Fibroblast of skin of right biceps (primary cell): ENCODE measurements around the gene DMRT1.

ENCODE experiments used
- DNase-seq: peaks from one replicate; pipeline ENCODE4 v3.0.0-alpha.2; 2013

Gene DMRT1

DNA sequence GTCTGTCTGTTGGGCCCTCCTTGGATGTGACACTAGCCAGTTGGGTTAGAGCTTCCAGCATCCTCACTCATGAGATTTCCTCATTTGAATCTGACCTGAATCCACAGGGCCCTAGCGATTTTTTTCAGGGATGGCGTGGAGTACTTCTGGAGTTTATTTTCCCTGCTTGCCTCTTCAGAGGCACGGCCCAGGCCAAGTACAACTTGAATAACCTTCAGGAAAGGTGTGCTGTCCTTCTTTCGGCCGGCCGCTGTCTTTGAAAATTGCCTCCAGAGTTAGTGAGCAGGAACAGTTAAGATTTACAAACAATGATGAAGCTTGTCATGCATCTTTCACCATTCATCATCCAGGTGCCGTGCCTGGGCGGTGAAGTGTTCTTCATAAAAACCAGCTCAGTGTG lies 85.5 kb downstream of the DMRT1 start:
- no peak for DNase-seq

DNA sequence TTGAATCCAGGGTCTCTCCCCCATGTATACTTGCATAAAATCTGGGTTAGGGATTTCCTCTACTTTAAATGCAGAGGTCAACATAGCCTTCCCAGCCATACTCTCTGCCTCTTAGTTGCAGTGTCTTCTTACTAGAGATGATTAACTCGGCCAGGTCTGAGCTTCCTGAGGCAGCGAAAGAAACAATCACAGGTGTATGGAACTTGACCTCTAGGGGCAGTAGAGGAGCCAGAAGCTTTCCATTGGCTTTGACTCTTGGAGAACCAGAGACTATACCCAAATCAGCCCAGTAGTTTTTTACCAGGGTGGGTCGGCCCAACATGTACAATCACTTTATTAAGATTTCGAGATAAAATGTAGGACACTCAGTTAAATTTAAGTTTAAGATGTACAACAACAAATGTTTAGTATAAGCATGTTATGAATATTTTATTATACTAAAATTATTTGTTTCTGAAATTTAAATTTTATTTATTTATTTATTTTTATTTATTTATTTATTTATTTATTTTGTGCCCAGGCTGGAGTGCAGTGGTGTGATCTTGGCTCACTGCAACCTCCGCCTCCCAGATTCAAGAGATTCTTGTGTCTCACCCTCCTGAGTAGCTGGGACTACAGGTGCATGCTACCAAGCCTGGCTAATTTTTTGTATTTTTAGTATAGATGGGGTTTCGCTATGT lies 87.0 kb downstream of the DMRT1 start:
- DNase-seq, result peak; percentile 3

DNA sequence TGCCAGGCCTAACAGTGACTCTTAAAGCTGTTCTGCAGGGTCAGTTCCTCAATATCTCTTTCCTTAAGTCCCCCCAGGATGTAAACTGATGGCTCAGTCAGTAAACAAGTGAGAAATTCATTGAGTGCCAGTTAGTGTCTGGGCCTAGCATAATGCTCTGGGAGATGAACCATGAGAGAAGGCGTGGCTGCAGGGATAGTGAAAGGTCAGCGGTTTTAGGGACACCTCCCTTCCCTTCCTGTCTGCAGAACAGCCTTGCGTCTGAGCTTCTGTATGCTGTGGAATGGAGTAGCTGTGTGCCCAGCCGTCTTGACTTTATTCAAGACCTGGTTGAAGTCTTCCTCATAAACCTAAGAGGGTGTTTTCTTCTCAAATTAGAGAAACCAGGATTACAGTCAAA lies 88.2 kb downstream of the DMRT1 start:
- DNase-seq, result no peak

DNA sequence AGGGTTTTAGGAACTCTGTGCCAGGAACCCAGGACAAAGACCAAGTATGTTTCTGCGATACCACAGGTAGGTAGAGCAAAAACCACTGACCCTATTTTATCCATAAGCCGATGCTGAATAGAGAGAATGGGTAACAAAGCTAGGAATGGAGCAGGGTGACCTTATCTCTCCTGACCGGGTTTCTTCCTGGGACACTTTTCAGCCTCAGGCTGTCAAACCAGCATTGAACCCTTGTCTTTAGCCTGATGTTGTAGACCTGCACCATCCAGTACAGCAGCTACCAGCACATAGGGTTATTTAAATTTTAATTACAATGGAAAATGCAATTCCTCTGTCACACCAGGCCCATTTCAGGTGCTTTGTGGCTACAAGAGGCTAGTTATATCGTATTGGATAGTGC lies 91.9 kb downstream of the DMRT1 start:
- no peak for DNase-seq

DNA sequence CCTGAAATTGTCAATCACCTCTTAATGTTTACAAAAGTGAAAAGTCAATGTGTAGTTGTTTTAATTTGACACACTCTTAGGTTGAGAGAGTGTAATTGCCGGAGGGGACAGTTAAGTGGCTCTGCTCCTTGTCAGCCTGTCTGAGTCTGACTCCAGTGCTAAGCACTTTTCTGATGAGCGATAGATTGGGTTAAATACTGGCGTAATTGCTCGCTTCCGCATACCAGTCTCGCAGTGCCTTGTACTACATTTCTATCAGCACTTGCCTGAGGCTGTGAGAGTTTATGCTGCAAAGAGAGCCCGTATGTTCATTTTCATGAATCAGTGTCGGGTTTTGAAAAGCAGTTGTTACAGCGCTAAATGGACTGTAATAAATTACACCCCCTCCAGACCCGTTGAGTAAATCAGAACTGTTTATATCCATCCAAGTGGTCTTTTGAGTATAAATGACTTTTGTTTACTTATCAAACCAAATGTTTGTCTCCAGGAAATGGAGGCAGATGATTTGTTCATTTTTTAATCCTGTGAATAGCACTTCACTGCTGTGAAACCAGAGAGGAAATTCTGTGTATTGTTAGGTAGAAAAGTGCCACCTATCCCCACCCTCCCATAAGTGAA lies 94.0 kb downstream of the DMRT1 start:
- DNase-seq, result peak; percentile 18

DNA sequence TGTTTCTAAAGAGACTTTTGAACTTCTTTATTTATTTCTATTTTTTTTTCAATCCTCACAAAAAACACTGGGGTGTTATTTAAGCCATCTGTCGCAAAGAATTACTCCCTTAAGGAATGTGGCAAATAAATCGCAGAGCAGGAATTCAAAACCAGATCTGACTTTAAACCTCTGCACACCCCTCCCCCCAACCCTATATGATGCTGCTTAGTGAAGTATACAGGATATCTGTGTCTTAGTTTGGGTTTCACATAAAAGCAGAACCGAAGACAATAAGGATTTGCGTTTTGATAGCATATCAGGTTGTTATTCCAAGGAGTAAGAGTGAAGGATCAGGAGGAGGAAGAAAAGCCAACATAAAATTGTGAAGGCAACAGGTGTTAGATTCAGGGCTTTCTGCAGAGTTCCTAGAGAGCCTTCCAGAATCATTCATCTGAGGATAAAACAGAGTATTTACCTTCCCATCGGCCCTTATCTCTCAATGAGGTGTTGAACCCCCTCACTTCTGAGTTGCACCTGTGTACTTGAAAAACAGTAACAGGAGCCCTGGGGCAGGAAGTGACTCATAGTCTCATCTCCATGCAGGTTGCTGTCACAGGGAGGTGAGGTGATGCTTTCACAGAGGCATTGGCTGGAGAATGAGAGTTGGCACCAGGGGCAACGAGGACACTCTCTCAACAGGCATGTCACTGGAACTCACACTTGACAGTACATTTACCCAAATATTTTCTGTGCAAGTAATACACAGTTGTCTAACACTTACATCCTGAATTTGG lies 101.5 kb downstream of the DMRT1 start:
- no peak for DNase-seq

DNA sequence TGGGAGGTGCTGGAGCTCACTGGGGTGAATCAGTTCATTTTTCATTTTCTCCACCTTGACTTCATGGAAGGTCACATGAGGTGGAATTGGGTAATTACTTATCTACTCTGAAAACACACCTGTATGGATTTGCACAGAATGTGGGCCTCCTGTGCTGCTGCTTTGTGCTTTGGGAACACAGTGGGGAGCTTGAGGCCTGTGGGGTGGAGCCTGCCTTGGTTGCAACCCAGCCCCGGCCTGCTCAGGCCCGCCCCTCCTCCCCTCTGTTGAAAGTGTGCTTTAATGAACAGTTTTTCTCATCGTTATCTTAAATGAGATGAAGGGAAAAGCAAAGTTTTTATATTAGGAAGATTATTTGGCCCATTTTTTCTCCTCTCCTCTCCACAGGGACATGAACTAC lies 106.5 kb downstream of the DMRT1 start:
- DNase-seq, result no peak

DNA sequence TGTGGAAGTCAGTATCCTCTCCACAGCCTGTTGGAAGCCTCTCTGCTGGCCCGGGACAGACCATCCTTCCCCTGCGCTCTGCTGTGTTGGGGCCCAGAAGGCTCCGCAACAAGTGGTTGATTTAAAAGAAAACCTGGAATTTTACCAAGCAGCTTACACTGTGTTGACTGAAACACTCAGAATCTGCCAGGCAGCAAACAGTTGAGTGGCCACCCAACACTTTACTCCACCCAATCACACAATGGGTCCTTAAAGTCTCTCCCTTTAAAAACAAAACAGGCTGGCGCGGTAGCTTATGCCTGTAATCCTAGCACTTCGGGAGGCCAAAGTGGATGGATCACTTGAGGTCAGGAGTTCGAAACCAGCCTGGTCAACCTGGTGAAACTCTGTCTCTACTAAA lies 107.0 kb downstream of the DMRT1 start:
- DNase-seq, result no peak

DNA sequence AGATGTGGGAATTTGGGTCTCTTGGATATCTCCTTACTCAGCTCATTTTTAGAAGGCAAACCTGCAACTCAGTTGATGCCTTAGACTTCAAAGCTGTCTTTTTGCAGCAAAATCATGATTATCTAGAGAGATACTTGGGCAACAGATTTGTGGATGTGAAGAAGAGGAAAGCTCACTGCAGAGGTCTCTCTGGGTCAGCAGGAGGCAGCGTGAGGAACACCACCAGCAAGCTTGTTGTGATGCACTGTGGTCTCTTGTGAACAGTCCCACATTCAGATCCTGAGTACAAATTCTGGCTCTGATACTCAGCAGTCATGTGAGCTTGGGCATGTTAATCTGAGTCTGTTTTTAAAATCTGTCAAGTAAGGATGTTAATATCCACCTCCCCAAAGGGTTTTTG lies 108.6 kb downstream of the DMRT1 start:
- no peak for DNase-seq

DNA sequence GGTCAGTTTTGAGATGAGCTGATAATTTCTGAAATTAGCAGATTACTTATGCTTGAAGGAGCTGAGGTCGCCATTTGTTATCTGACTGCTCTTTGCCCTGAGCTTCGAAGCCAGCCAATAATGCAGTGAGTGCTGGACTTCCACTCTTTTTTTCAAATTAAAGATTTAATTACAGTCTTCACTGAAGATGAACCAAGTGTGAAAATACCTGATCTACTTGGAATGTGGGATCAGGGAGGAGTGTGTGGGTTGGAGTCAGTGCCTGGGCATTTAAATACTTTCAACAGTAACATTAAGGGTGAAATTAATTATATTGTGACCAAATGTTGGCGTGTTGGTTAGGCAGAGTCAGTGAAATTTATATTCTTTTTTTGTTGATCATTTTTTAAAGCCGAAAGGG lies 111.0 kb downstream of the DMRT1 start:
- no peak for DNase-seq

DNA sequence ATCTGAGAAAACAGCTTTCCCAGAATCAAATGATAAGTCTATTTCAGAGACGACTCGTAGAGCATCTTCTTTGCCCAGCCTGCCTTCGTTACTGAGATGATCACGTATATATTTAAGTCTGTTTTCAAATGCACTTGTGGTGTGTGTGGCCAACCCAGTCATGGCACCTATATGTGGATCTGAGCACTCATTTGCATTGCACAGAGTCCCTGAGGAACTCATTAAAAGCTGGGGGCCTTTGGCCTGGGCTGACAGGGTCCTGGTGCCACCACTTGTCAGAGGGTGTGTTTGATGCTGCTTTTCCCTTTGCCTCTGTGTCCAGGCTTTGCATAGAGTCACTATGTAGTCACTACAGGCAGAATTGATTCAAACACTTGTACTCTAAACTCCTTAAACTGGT lies 117.6 kb downstream of the DMRT1 start:
- DNase-seq, result no peak

DNA sequence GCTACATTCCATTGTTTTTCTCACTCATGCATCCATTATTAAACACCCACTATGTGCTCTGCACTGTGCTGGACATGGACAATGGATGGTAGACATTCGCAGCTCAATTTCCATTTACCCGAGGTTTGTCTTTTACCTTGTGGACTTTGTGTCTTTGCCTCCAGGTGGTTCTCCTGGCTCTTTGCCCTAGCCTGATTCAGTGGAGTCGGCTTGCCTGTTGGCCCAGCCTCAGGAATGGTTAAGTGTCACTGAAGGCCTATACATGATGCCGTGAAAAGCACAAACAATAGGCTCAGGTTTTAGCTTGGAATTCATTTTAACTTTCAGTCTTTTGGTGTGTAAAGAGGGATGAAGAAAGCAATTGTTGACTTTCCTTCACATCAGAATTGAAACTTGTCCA lies 118.4 kb downstream of the DMRT1 start:
- DNase-seq, result no peak

DNA sequence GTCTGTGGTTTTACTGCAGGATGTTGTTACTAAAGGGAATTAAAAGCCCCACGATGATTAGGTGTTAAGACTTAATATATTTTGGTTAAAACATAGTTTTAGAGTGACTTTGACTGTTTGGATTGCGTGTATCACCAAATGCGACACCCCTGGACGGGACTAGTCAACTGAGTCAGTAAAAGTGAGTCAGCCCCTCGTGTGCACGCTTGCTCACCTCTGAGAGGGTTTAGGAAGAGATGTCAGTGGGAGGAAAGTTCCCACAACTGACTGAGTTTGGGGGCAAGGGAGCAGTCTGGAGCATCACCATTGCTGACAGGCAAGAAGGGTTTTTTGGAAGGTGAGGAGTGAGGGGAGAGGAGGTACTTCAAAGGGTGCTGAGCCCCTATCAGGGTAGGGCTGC lies 120.5 kb downstream of the DMRT1 start:
- DNase-seq, result peak; percentile 41

DNA sequence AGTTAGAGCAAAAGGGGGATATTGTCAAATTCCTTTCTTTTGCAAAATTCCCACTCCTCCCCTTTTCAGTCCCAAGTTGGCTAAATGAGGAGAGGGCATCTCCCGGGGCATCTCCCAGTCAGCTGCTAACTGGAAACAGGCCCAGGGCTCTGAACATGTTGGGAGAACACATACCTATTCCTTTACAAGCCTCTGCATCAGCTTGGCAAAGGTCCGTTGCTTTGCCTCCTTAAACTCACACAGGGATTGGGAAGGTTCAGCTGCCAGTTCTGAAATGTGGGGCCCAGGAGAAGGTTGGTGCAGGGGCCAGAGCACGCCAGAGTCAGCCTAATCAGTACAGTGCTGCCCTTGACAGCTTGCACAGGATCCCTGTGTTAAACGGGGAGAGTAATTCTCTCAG lies 124.0 kb downstream of the DMRT1 start:
- no peak for DNase-seq

DNA sequence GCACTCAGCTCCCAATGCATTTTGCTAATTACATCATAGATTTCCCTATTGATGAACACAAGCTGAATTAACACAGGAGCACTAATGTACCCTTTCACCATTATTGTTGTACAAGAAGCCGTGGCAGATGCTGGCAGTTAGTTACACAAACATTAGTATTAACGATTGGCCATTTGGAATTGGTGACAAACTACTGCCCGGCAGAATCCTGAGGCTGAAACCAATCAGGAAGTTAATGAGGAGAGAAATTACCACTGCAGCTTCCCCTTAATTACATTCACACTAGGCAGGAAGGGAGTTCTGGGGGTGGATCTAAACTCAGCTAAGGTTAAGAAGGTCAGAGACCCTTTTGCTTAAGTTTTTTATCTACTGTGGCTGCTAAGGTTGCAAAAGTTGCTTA lies 125.4 kb downstream of the DMRT1 start:
- DNase-seq, result no peak

DNA sequence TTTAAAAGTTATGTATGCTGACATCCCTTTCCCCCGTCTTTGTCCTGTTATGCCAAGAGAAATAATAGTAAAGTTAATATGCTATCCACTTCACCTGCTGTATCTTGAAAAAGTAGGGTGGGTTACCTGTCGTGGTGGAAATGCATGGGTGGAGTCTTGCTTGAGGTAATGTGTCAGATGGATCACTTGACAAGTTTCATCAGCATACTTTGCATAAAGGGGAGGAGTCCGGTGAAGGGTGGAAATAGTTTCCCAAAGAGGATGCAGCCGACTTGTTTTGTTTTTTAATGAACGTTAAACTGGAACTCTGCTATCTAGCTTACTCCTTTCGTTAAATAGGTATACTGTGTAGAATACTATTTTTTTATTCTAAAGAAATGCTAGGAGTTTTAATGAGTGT lies 125.9 kb downstream of the DMRT1 start:
- DNase-seq, result no peak

DNA sequence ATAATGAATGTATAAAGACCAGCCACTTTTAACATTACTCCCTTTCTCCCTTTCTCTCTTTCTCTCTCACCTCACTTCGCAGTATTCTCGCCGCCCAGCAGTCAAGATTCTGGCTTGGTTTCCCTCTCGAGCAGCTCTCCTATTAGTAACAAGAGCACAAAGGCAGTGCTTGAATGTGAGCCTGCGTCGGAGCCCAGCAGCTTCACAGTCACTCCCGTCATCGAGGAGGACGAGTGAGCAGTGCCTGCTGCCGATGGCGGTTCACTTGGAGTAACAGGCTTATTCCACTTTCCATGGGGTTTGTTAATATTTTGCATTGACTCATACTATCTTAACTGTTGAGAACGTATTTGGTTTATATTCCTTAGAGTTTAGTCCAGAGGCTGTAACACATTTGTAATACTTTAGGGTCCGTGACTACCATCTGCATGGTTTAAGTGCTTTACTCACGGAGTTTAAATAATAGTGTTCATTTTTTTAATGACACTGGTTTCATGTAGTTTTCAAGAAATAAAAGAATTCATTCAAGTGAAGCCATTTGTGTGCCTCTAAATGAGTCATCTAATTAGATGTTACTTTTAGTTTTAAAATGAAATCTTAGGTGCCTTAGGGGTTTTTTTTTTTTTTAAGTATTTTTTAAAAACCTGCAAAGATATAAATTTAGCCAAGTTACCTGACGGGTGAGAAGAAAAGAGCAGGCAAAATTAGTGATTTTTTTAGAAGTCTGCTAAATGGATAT lies 126.6 kb downstream of the DMRT1 start:
- no peak for DNase-seq

DNA sequence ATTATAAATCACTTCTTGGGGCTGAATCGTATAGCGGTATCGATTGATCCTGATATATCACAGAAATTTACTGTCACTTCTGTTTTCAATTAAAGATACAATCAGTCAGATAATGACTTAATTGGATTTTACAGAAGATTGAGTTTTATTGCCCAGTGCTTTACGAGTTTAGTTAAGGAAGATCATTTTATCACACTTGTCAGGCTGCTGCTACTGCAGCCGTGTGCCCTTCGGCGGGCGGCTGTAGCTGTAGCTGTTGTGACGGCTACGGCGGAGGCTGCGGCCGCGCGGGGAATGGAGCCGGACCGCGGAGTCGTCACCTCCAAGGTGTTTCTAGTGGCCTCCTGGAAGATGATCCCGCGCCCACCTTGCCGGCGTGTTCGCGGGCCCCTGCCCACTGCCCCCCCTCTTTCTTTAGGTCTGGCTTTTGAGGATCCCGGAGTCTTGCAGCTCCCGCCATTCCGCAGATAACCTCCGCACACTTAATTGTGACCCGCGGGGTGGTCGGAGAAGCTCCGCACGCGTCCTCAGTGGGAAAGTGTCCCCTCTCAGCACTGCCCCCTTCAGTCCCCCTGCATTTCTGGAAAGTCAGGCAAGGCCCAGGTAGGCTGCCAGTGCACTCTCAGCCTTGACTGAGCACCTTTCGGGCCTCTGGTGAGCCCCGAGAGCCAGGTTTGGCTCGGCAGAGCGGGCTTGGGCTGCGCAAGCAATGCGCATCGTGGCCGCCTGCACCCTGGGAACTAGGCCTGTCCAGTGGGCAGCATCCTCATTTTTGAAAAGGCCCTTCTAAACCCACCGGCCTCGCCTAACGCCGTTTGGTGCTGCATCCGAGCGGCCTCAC lies 128.0 kb downstream of the DMRT1 start:
- no peak for DNase-seq

DNA sequence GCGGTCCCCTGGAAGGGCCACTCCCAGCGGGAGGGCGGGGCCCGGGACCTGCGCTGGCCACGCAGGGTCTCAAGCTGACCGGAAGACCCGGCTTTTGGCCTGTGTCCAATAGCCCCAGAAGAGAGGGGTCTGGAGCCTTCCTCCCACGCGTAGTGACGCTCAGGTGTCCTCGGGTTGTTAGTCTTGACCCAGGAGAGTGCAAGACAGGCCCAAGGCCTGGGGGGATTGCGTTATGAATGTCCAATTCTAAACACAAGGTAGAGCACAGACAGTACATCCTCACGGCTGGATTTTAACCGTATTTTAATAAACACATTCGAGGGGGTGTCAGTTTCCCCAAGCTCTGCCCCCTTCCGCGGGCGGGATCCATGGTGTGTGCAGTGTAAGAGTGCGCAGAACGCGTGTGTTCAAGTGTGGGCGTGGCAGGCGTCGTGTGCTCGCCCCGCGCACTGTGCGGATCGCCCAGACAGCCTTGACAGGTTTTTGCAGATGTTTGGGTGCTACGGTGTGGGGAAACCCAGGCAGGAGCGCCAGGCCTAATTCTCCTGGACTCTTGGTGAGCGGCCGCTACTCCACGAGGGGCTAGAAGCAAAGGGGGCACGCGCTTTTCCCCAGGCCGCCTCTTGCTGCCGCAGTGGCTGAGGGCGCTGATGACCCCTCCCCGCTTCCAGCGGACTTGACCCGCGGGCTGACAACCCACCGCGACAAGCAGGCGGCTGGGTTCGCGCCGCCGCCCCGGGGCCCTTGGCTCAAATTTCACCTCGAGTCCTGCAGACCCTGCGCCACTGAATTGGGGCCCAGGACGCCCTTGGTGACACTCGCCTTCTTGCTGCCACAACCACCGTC lies 128.9 kb downstream of the DMRT1 start:
- DNase-seq, result no peak

DNA sequence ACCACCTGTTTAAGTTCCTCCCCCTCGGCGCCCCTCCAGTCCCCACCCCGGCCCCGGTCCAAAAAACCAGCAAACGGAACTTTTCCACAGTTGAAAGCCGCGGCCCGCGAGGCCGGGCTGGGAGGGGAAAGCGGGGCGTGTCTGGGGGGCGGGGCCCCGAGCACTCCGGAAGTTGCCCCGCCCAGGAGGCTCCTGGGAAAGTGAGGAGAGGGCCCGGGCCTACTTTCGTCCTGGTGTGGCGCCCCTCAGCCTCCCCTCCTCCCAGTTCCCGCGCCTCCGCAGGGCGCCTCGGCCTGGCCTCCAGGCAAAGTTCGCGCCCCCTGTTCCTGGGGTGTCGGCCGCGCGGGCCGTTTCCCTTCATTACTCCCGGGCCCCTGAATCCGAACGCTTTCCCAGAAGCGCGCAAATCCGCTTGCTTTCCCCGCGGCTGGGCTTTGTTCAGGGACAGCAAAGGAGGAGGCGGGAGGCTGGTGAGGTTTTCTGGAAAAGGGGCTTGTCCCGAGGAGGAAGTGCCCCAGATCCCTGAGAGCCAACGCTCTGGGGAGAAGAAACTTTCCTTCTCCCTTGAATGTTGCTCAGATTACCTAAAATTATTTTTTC lies 130.5 kb downstream of the DMRT1 start:
- no peak for DNase-seq
